PC-9 (cell line): ENCODE data around the gene KLF17. TPM values are rescaled to one million over a fixed set of nuclear protein-coding genes. Genes with fewer than 3 reads are reported as not detected.
A peak's percentile ranks its signal among the peaks of the same experiment; 100 is the strongest.

Source experiments
- BruUV-seq: library from RNA; stranded (reverse); fragments of 400-500 nt; replicated peaks from 2 replicates; lab custom pipeline; 2021; lab: Mats Ljungman, UMichigan
- CTCF ChIA-PET: fragments of 300-600 bp; sonication (Branson Sonifier 250); formaldehyde crosslinking; loops from one replicate; lab custom pipeline; 2022; ENCODE audit warnings: antibody characterized with exemption; lab: Charles Lee
- POLR2A ChIA-PET: fragments of 300-600 bp; sonication (Branson Sonifier 250); formaldehyde crosslinking; loops from one replicate; lab custom pipeline; 2022; ENCODE audit warnings: antibody characterized with exemption; ENCODE audit not compliant: unreplicated experiment; lab: Charles Lee
- DNase-seq, 2 experiments: peaks; one replicate each; pipeline versions ENCODE4 v3.0.0 to v3.0.0-alpha.2; 2015 to 2022; ENCODE audit warnings: mixed read lengths in 1 of 2
- H2AFZ ChIP-seq: fragments of 200-600 bp; sonication (generic); 2 replicates; pipeline ENCODE4 v1.8.1; 2017; ENCODE audit warnings: antibody characterized with exemption
- H3F3A ChIP-seq: fragments of 200-600 bp; sonication (generic); 2 replicates; pipeline ENCODE4 v1.8.1; 2017; ENCODE audit warnings: antibody characterized with exemption, mild to moderate bottlenecking, low read depth; ENCODE audit not compliant: insufficient read depth
- H3K27ac ChIP-seq: fragments of 200-600 bp; sonication (generic); 2 replicates; pipeline ENCODE4 v1.6.1; 2016; ENCODE audit warnings: mixed run types
- H3K27me3 ChIP-seq: fragments of 200-600 bp; sonication (generic); 2 replicates; pipeline ENCODE4 v1.6.1; 2016; ENCODE audit warnings: low read depth, mixed run types; ENCODE audit not compliant: insufficient read depth
- H3K36me3 ChIP-seq: fragments of 200-600 bp; sonication (generic); 2 replicates; pipeline ENCODE4 v1.6.1; 2016; ENCODE audit warnings: low read depth, mixed run types
- H3K4me1 ChIP-seq: fragments of 200-600 bp; sonication (generic); replicated peaks from 2 replicates; pipeline ENCODE4 v1.6.1; 2016; ENCODE audit warnings: mixed run types; ENCODE audit not compliant: insufficient read depth
- H3K4me2 ChIP-seq: fragments of 200-600 bp; sonication (generic); 2 replicates; pipeline ENCODE4 v1.6.1; 2017; ENCODE audit warnings: mixed run types
- H3K4me3 ChIP-seq: fragments of 200-600 bp; sonication (generic); 2 replicates; pipeline ENCODE4 v1.6.1; 2016; ENCODE audit warnings: mixed run types
- H3K79me2 ChIP-seq: fragments of 200-600 bp; sonication (generic); 2 replicates; pipeline ENCODE4 v1.6.1; 2017; ENCODE audit warnings: low read depth, mixed run types
- H3K9me2 ChIP-seq: fragments of 200-600 bp; sonication (generic); 2 replicates; pipeline ENCODE4 v1.8.1; 2017; ENCODE audit warnings: mild to moderate bottlenecking; ENCODE audit not compliant: insufficient read depth
- H3K9me3 ChIP-seq: fragments of 200-600 bp; sonication (generic); 2 replicates; pipeline ENCODE4 v1.8.1; 2016; ENCODE audit warnings: low read depth; ENCODE audit not compliant: insufficient read depth
- H4K20me1 ChIP-seq: fragments of 200-600 bp; sonication (generic); 2 replicates; pipeline ENCODE4 v1.8.1; 2017; ENCODE audit not compliant: insufficient read depth
- CTCF ChIP-seq: fragments of 200-600 bp; sonication (generic); conservative IDR thresholded peaks from 2 replicates; pipeline ENCODE4 v1.6.1; 2017; ENCODE audit warnings: mixed run types, antibody characterized with exemption, mild to moderate bottlenecking, moderate library complexity
- EZH2 ChIP-seq: fragments of 200-600 bp; sonication (generic); IDR thresholded peaks from 2 replicates; pipeline ENCODE4 v1.8.0; 2017; ENCODE audit warnings: antibody characterized with exemption, low read depth
- intact Hi-C: fragments of 100-400 bp; cut with micrococcal nuclease; formaldehyde crosslinking; loops from one replicate; pipeline ENCODE4 v1.10.0; 2022; ENCODE audit not compliant: unreplicated experiment
- total RNA-seq: library from RNA; stranded (reverse); gene quantifications from 2 replicates; pipeline ENCODE4 v1.2.3, GENCODE V29; 2021

KLF17 gene
- total RNA-seq, 1 experiment from 2014 or later, result not detected

GRCh38 chr1:44151332-44151731 lies 32.7 kb downstream of the KLF17 start:
- Histone ChIP-seq H3K9me3 (no peaks in the 10 kb centered on the region), H3K4me1 (peaks cover 30% of the 10 kb centered on the region), H4K20me1 (no peaks in the 10 kb centered on the region), H3K36me3 (no peaks in the 10 kb centered on the region), H2AFZ (no peak overlapping the region), H3K79me2 (no peaks in the 10 kb centered on the region), H3K27ac (no peak overlapping the region), H3K9me2 (no peaks in the 10 kb centered on the region), H3K4me2 (no peak overlapping the region), H3F3A (peaks cover 30% of the 10 kb centered on the region), H3K27me3 (no peaks in the 10 kb centered on the region), H3K4me3 (no peak overlapping the region)
- TF ChIP-seq EZH2, result no peak
- TF ChIP-seq CTCF, result no peak
- ChIA-PET CTCF (no interaction called here), POLR2A (no interaction called here)
- no TSS peak for BruUV-seq
- no peak for DNase-seq
- intact Hi-C loops, result no loop called here

DNA sequence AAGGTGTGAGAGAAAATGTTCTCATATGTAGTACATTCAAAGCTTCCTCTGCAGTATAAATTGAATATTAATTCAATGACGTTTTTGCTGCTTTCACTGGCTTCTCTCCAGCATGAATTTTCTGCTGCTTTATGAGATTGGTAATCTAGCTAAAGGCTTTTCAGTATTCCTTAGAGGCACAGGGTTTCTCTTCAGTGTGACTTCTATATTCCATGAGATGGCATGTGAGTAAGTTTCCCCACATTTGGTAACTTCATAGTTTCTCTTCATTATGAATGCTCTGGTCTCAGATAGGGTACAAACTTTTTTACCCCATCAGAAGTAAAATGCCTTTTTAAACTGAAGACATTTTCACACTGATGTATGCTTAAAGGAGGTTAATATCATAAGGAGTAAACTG lies 33.2 kb downstream of the KLF17 start:
- H2AFZ ChIP-seq, result no peak overlapping the region
- no peak overlapping the region for H3K4me2 ChIP-seq
- CTCF ChIA-PET, result no interaction called here
- no peaks in the 10 kb centered on the region for H3K36me3 ChIP-seq
- no TSS peak for BruUV-seq
- POLR2A ChIA-PET, result no interaction called here
- no peaks in the 10 kb centered on the region for H3K9me3 ChIP-seq
- no peaks in the 10 kb centered on the region for H3K27me3 ChIP-seq
- H4K20me1 ChIP-seq, result no peaks in the 10 kb centered on the region
- H3K4me1 ChIP-seq, result peaks cover 34% of the 10 kb centered on the region
- no peak overlapping the region for H3K27ac ChIP-seq
- H3F3A ChIP-seq, result peaks cover 32% of the 10 kb centered on the region
- no peak overlapping the region for H3K4me3 ChIP-seq
- TF ChIP-seq EZH2, result no peak
- TF ChIP-seq CTCF, result no peak
- H3K79me2 ChIP-seq, result no peaks in the 10 kb centered on the region
- no peaks in the 10 kb centered on the region for H3K9me2 ChIP-seq
- DNase-seq, result no peak
- intact Hi-C loops, result no loop called here

GRCh38 chr1:44152692-44153091 lies 34.1 kb downstream of the KLF17 start:
- POLR2A ChIA-PET, result interaction anchor here (0.6 kb wide), 1 partner anchor 612 kb away, joined by 3 read pairs; no protein-coding TSS in a partner anchor
- intact Hi-C loops, result no loop called here
- CTCF ChIA-PET, result no interaction called here

More at GRCh38 chr1:44152692-44153091, 34.1 kb downstream of the KLF17 start:
- Histone ChIP-seq H2AFZ (no peak overlapping the region), H3K9me2 (no peaks in the 10 kb centered on the region), H4K20me1 (no peaks in the 10 kb centered on the region), H3K79me2 (no peaks in the 10 kb centered on the region), H3K4me1 (peaks cover 34% of the 10 kb centered on the region), H3K27ac (no peak overlapping the region), H3K36me3 (no peaks in the 10 kb centered on the region), H3F3A (peaks cover 32% of the 10 kb centered on the region), H3K4me2 (no peak overlapping the region), H3K27me3 (no peaks in the 10 kb centered on the region), H3K4me3 (no peak overlapping the region), H3K9me3 (no peaks in the 10 kb centered on the region)
- no peak for TF ChIP-seq CTCF
- DNase-seq, result peak in 1 of 2 experiments; percentile 35
- BruUV-seq, result no TSS peak
